LNCAP (cell line): ENCODE measurements around the gene GPR137C.

ENCODE experiments used
- CTCF ChIP-seq: fragments of 450-650 bp; IDR thresholded peaks from 2 replicates; pipeline ENCODE4 v1.5.1; 2017; ENCODE audit warnings: mild to moderate bottlenecking

Gene GPR137C

GRCh38 chr14:52551696-52552062 is 957 bp upstream of the GPR137C start:
- peak; percentile 59 for TF ChIP-seq CTCF

DNA sequence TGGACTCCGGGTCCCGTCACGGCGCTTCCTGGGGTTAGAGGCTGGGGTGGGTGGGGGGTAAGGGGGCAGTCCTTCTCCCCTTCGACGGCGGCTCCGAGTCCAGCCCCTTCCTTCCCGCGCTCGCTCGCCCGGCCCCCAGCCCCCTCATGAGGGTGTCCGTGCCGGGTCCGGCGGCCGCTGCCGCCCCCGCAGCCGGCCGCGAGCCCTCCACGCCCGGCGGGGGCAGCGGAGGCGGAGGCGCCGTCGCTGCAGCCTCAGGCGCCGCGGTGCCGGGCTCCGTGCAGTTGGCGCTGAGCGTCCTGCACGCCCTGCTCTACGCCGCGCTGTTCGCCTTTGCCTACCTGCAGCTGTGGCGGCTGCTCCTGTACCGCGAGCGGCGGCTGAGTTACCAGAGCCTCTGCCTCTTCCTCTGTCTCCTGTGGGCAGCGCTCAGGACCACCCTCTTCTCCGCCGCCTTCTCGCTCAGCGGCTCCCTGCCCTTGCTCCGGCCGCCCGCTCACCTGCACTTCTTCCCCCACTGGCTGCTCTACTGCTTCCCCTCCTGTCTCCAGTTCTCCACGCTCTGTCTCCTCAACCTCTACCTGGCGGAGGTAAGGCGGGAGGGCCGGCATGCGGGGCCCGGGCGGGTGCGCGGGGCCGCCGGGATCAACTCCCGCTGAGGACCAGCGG is 500 bp downstream of the GPR137C start:
- no peak for TF ChIP-seq CTCF

DNA sequence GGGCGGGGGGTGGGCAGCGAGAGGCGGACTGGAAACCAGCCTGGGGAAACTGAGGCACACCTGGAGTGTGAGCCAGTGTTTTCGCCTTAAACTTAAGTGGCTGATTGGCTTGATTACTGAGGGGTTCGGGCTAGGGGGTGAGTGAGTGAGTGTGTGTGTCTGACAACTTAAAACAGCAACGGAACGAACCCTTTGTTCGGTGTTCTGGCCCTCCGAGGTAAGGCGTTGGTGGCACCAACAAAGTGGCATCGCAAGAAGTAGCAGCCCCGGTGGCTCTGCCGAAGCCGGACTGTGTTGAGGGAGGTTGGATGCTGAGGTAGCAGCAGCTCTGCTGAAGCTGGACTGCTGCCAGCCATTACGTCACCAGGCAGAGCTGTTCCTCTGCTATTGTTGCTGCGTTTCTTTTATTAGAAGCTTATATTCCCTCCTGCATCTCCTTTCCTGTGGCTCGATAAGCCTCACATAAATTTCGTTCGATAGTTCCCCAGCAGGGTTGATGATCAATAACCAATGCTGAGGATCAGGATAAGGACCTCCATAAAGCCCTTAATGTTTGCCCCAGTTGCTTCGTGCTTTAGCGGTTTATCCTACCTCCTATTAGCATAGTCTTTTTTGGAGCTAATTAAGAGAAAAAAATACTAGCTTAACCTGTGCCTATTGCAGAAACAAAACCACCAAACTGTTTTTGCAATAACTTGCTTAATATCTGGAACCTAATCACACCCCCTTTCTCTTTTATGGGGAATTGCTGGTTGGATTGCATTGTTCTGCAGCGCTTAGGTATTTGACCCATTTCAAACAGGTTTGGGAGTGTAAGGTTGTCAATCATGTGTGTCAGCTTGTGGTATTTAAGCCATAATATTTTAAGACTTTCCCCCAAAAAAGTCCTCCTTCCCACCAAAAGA is 1.3 kb downstream of the GPR137C start:
- no peak for TF ChIP-seq CTCF

- TF ChIP-seq CTCF = no peak
Measured at GRCh38 chr14:52558688-52559087, 6.1 kb downstream of the GPR137C start.

DNA sequence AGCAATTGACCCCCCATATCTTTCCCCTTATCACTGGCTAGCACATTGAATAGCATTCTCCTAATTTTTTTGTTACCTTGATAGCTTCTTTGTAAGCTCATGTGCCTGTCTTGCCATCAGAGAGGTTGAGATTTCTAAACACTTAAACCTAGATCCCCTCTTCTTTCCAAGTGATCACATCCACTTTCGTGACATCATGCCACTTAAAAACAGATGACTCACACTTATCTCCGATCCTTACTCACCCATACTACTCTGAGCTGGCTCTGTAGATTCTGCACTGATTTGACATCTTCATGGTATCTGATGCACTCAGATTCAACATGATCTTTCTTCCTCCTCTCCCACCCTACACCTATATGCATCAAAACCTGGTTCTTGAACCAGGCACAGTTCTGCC is 10.5 kb downstream of the GPR137C start:
- TF ChIP-seq CTCF = no peak

GRCh38 chr14:52575858-52576257 is 23.2 kb downstream of the GPR137C start:
- no peak for TF ChIP-seq CTCF

DNA sequence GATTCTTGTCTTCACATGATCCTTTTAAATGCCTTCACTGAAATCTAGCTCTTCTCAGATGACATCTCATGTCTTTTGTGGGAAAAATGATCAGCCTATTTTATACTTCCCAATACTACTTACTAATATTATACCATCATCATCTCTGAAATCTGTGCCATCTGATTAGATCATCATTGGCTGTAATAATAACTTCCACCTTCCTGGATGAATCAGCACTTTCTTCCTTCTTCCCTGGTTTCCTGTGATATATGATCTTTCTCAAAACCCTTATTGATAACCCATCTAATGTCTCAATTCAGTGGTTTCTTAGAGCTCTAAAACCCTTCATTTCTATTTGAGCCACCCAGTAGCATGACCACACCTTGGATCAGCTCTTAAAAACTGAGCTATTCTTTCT is 30.9 kb downstream of the GPR137C start:
- TF ChIP-seq CTCF = no peak
